Measurements from ENCODE around the gene SPATA1.

- TF ChIP-seq, protein P1, sequence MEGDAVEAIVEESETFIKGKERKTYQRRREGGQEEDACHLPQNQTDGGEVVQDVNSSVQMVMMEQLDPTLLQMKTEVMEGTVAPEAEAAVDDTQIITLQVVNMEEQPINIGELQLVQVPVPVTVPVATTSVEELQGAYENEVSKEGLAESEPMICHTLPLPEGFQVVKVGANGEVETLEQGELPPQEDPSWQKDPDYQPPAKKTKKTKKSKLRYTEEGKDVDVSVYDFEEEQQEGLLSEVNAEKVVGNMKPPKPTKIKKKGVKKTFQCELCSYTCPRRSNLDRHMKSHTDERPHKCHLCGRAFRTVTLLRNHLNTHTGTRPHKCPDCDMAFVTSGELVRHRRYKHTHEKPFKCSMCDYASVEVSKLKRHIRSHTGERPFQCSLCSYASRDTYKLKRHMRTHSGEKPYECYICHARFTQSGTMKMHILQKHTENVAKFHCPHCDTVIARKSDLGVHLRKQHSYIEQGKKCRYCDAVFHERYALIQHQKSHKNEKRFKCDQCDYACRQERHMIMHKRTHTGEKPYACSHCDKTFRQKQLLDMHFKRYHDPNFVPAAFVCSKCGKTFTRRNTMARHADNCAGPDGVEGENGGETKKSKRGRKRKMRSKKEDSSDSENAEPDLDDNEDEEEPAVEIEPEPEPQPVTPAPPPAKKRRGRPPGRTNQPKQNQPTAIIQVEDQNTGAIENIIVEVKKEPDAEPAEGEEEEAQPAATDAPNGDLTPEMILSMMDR (IDR thresholded peaks at IDR 0.05) = no peak
- TF ChIP-seq EZH2 (IDR thresholded peaks at IDR 0.05; ENCODE audit: borderline replicate concordance, insufficient read depth, low read depth, low read length, poor library complexity, severe bottlenecking) = no peak
Observed at GRCh38 chr1:84611796-84612195, 105.6 kb downstream of the SPATA1 start.

All from B cell (primary cell).